ENCODE results near the gene SH2D4B. TPM values are rescaled to one million over a fixed set of nuclear protein-coding genes. Genes with fewer than 3 reads are reported as not detected.

The SH2D4B gene
- total RNA-seq, 1 experiment from 2014 or later, result not detected

GRCh38 chr10:80661526-80661925 lies 123.8 kb downstream of the SH2D4B start:
- Histone ChIP-seq H3K27ac (ENCODE audit: low read length) (no peak overlapping the region), H3K9me2 (replicated peaks; ENCODE audit: low read length) (no peaks in the 10 kb centered on the region), H3K36me3 (ENCODE audit: low read depth, low read length) (no peaks in the 10 kb centered on the region), H4K20me1 (ENCODE audit: low read length) (no peaks in the 10 kb centered on the region), H3K27me3 (ENCODE audit: low read length) (no peaks in the 10 kb centered on the region), H3F3A (ENCODE audit: low read length, unreplicated experiment) (no peaks in the 10 kb centered on the region), H3K9ac (ENCODE audit: low read length) (no peak overlapping the region), H3K4me3 (ENCODE audit: low read length) (no peak overlapping the region), H3K79me2 (ENCODE audit: low read length) (no peaks in the 10 kb centered on the region), H2AFZ (ENCODE audit: low read length) (no peak overlapping the region), H3K4me1 (ENCODE audit: insufficient read depth, low read length) (no peaks in the 10 kb centered on the region), H3K4me2 (ENCODE audit: low read length) (no peak overlapping the region), H3K9me3 (ENCODE audit: low read length) (no peaks in the 10 kb centered on the region)
- intact Hi-C loops (cut with micrococcal nuclease), result loop anchor here (10.0 kb wide), 1 partner anchor 263 kb away; no protein-coding TSS in a partner anchor
- no peak for DNase-seq
- no peak for ATAC-seq
- BruUV-seq (replicated peaks), result no TSS peak
- CTCF ChIA-PET, result no interaction called here
- TF ChIP-seq CTCF (conservative IDR thresholded peaks at IDR 0.05; ENCODE audit: low read depth, low read length) (no peak), EZH2 (IDR thresholded peaks at IDR 0.05; ENCODE audit: low read length, unreplicated experiment) (no peak), EZH2phosphoT487 (IDR thresholded peaks at IDR 0.05; ENCODE audit: borderline replicate concordance, low read length) (no peak)
- POLR2A ChIA-PET (ENCODE audit: unreplicated experiment), result no interaction called here

- H3K27ac ChIP-seq (ENCODE audit: low read length), result no peak overlapping the region
- no peaks in the 10 kb centered on the region for H4K20me1 ChIP-seq (ENCODE audit: low read length)
Measured at GRCh38 chr10:80662429-80663261, 124.9 kb downstream of the SH2D4B start.

More at GRCh38 chr10:80662429-80663261, 124.9 kb downstream of the SH2D4B start:
- POLR2A ChIA-PET (ENCODE audit: unreplicated experiment), result no interaction called here
- Histone ChIP-seq H2AFZ (ENCODE audit: low read length) (peak overlapping the region; percentile 86), H3K36me3 (ENCODE audit: low read depth, low read length) (no peaks in the 10 kb centered on the region), H3K4me3 (ENCODE audit: low read length) (peak overlapping the region; percentile 50; the same call in 1 of the 2 replicates), H3K27me3 (ENCODE audit: low read length) (no peaks in the 10 kb centered on the region), H3F3A (ENCODE audit: low read length, unreplicated experiment) (no peaks in the 10 kb centered on the region), H3K79me2 (ENCODE audit: low read length) (no peaks in the 10 kb centered on the region), H3K9me3 (ENCODE audit: low read length) (no peaks in the 10 kb centered on the region), H3K9ac (ENCODE audit: low read length) (no peak overlapping the region), H3K4me1 (ENCODE audit: insufficient read depth, low read length) (no peaks in the 10 kb centered on the region), H3K9me2 (replicated peaks; ENCODE audit: low read length) (no peaks in the 10 kb centered on the region), H3K4me2 (ENCODE audit: low read length) (peak overlapping the region; percentile 80)
- no TSS peak for BruUV-seq (replicated peaks)
- peak; percentile 68 for DNase-seq
- ATAC-seq, result peak; percentile 84
- peak; percentile 82 for TF ChIP-seq CTCF (conservative IDR thresholded peaks at IDR 0.05; ENCODE audit: low read depth, low read length)
- no peak for TF ChIP-seq EZH2phosphoT487 (IDR thresholded peaks at IDR 0.05; ENCODE audit: borderline replicate concordance, low read length)
- intact Hi-C loops (cut with micrococcal nuclease), result loop anchor here (10.0 kb wide), 1 partner anchor 262 kb away; no protein-coding TSS in a partner anchor
- CTCF ChIA-PET, result interaction anchor here (0.6 kb wide), 1 partner anchor 10 kb away, joined by 3 read pairs; no protein-coding TSS in a partner anchor

Measured in PC-3 (cell line).